K562 (cell line): ENCODE data around the gene PIAS3. TPM values are rescaled to one million over a fixed set of nuclear protein-coding genes. Genes with fewer than 3 reads are reported as not detected.

Source experiments
- BRD9 ChIP-seq: fragments of 450-650 bp; IDR thresholded peaks from 2 replicates; pipeline ENCODE4 v1.6.1; 2018; ENCODE audit warnings: low read depth; ENCODE audit not compliant: partially characterized antibody
- CSDE1 ChIP-seq, 2 experiments: fragments of 450-650 bp; IDR thresholded peaks; 2 replicates each; pipeline ENCODE4 v1.6.1; 2016; ENCODE audit warnings: mild to moderate bottlenecking in 1 of 2
- HDAC6 ChIP-seq: IDR thresholded peaks from 2 replicates; pipeline ENCODE4 v1.6.1; 2012; ENCODE audit warnings: low read depth, mild to moderate bottlenecking, control low read depth, inconsistent platforms, low read length, moderate library complexity
- HSF4 ChIP-seq: fragments of 250-450 bp; sonication (Bioruptor Pico); IDR thresholded peaks from 2 replicates; pipeline ENCODE4 v2.1.2; 2022; ENCODE audit warnings: mild to moderate bottlenecking, moderate library complexity, borderline replicate concordance
- KAT8 ChIP-seq: fragments of 450-650 bp; IDR thresholded peaks from 2 replicates; pipeline ENCODE4 v1.6.1; 2016; ENCODE audit warnings: low read depth, mild to moderate bottlenecking
- KLF16 ChIP-seq: IDR thresholded peaks from 2 replicates; pipeline ENCODE4 v1.6.1; 2016; ENCODE audit warnings: antibody characterized with exemption
- LARP7 ChIP-seq: fragments of 450-650 bp; IDR thresholded peaks from 2 replicates; pipeline ENCODE4 v1.6.1; 2016
- MEF2D ChIP-seq: conservative IDR thresholded peaks from 2 replicates; pipeline ENCODE4 v1.6.1; 2016; ENCODE audit warnings: low read depth, missing genetic modification characterization, missing compliant biosample characterization
- NFXL1 ChIP-seq: fragments of 450-650 bp; formaldehyde crosslinking; IDR thresholded peaks from 2 replicates; pipeline ENCODE4 v1.4.0; 2021; ENCODE audit warnings: mild to moderate bottlenecking
- PHF8 ChIP-seq: fragments of 200-600 bp; sonication (generic); IDR thresholded peaks from 2 replicates; pipeline ENCODE4 v1.6.1; 2012; ENCODE audit warnings: mixed run types, mild to moderate bottlenecking, inconsistent platforms, low read length, moderate library complexity, borderline replicate concordance
- POLR3G ChIP-seq: IDR thresholded peaks from 2 replicates; pipeline ENCODE4 v1.6.1; 2011; ENCODE audit not compliant: insufficient read length, insufficient replicate concordance; ENCODE audit errors: extremely low read depth
- RBM17 ChIP-seq: fragments of 200-400 bp; formaldehyde crosslinking; IDR thresholded peaks from 2 replicates; pipeline ENCODE4 v1.6.1; 2017; ENCODE audit warnings: low read depth, mild to moderate bottlenecking, low read length, borderline replicate concordance
- RFX5 ChIP-seq: IDR thresholded peaks from 2 replicates; pipeline ENCODE4 v1.6.1; 2011; ENCODE audit warnings: low read depth, mild to moderate bottlenecking, improper control_type of control experiment, low read length
- SMARCA4 ChIP-seq: fragments of 450-650 bp; IDR thresholded peaks from 2 replicates; pipeline ENCODE4 v1.6.1; 2016
- SP1 ChIP-seq: sonication (generic); formaldehyde crosslinking; IDR thresholded peaks from 2 replicates; pipeline ENCODE4 v1.8.1; 2022; ENCODE audit warnings: mild to moderate bottlenecking, missing genetic modification reagents
- TBP ChIP-seq: optimal IDR thresholded peaks from 2 replicates; pipeline ENCODE3; 2011; ENCODE audit warnings: low read depth, low read length, improper control_type of control experiment
- TCF3 ChIP-seq: sonication (generic); formaldehyde crosslinking; IDR thresholded peaks from 2 replicates; pipeline ENCODE4 v1.4.0; 2020; ENCODE audit warnings: mild to moderate bottlenecking, missing genetic modification reagents
- ZNF12 ChIP-seq: sonication (generic); formaldehyde crosslinking; IDR thresholded peaks from 2 replicates; pipeline ENCODE4 v1.4.0; 2020; ENCODE audit warnings: mild to moderate bottlenecking, missing genetic modification reagents
- ZNF232 ChIP-seq: sonication (generic); formaldehyde crosslinking; IDR thresholded peaks from 2 replicates; pipeline ENCODE4 v1.8.0; 2022; ENCODE audit warnings: mild to moderate bottlenecking, missing genetic modification reagents
- ZNF274 ChIP-seq: IDR thresholded peaks from 2 replicates; pipeline ENCODE4 v1.6.1; 2011; ENCODE audit warnings: low read depth, mild to moderate bottlenecking, low read length, moderate library complexity, borderline replicate concordance
- ZNF717 ChIP-seq: fragments of 250-450 bp; sonication (Bioruptor Pico); IDR thresholded peaks from 2 replicates; pipeline ENCODE4 v1.5.0; 2021
- polyA plus RNA-seq, 8 experiments: library from polyadenylated mRNA; depleted of rRNA in 4 of 8; stranded (reverse) in 5 of 8; unstranded in 3 of 8; fragments of >200 nt; fragmentation: Nextera tagmentation in 2 of 8; fragmentation: Illumina TruSeq in 1 of 8; extraction: Ambion mirVana in 2 of 8; extraction: Trizol in 1 of 8; gene quantifications; 2 replicates each; pipeline versions ENCODE4 v1.2.1 to v1.2.3, GENCODE V29; 2011 to 2014; ENCODE audit warnings: inconsistent platforms in 1 of 8, missing spikeins in 1 of 8
- total RNA-seq, 7 experiments: library from RNA; depleted of rRNA in 6 of 7; stranded (reverse); fragments of >200 nt in 6 of 7; fragmentation: Illumina TruSeq in 2 of 7; extraction: Trizol in 2 of 7; gene quantifications; 2 replicates each; pipeline versions ENCODE4 v1.2.1 to v1.2.3, GENCODE V29; 2011 to 2021; ENCODE audit warnings: low replicate concordance in 1 of 7
- TF ChIP-seq, protein P1 (sequence below): sonication (generic); formaldehyde crosslinking; IDR thresholded peaks from 2 replicates; pipeline ENCODE4 v1.8.0; 2022; ENCODE audit warnings: mild to moderate bottlenecking, missing genetic modification reagents
- TF ChIP-seq, protein P2 (sequence below): IDR thresholded peaks from 2 replicates; pipeline ENCODE4 v1.6.1; 2014; ENCODE audit warnings: antibody characterized with exemption
- TF ChIP-seq, protein P3 (sequence below): sonication (generic); formaldehyde crosslinking; IDR thresholded peaks from 2 replicates; pipeline ENCODE4 v1.8.0; 2022; ENCODE audit warnings: missing genetic modification reagents, mild to moderate bottlenecking, moderate library complexity, borderline replicate concordance

Gene PIAS3
- total and polyA plus RNA-seq, 9 of the 15 experiments (the other 6 are each of a cell fraction or from before 2014, with no cell fraction given): 1.1 to 25.6 (median 7.9) TPM

DNA sequence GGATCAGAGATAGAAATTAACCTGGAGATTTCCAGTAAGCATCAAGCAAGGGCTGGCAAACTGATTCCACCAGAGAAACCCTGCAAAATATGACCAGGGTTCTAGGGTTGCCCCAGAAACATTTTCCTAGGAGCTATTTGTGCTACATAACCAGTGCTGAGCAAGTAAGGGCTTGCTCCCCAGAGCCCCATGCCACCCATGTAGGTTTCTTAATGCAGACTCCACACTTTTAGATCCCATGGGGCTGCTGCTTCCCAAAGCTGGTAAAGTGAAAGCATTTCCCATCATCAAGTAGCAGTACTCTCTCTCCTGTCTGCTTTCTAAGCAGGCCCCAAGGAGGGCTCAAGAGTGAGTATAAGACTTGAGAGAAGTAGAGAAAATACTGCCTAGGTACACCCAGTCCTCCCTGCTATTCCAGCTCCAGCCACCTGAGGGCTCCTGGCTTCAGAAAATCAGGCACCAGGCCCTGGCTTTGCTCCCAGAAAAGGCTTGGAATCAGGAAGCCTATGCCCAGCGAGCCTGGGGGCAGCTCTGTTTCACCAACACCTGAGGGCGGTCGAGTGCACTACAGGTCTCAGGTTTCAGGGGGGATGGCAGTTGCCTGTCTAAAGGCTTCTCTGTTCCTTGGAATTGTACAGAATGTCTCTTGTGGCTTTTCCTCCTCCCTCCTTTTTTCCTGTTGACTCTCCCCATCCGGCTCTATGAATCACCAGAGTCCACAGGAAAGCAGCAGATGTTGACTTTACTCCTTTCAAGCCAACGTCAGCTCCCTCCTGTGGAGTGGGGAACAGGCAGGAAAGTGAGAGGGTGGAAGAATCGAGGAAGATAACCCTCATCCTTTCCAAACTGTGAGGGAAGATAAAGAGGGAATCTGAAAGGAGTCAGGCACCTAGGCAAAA is 33.0 kb upstream of the PIAS3 start (continued):
- TF ChIP-seq, protein P1, sequence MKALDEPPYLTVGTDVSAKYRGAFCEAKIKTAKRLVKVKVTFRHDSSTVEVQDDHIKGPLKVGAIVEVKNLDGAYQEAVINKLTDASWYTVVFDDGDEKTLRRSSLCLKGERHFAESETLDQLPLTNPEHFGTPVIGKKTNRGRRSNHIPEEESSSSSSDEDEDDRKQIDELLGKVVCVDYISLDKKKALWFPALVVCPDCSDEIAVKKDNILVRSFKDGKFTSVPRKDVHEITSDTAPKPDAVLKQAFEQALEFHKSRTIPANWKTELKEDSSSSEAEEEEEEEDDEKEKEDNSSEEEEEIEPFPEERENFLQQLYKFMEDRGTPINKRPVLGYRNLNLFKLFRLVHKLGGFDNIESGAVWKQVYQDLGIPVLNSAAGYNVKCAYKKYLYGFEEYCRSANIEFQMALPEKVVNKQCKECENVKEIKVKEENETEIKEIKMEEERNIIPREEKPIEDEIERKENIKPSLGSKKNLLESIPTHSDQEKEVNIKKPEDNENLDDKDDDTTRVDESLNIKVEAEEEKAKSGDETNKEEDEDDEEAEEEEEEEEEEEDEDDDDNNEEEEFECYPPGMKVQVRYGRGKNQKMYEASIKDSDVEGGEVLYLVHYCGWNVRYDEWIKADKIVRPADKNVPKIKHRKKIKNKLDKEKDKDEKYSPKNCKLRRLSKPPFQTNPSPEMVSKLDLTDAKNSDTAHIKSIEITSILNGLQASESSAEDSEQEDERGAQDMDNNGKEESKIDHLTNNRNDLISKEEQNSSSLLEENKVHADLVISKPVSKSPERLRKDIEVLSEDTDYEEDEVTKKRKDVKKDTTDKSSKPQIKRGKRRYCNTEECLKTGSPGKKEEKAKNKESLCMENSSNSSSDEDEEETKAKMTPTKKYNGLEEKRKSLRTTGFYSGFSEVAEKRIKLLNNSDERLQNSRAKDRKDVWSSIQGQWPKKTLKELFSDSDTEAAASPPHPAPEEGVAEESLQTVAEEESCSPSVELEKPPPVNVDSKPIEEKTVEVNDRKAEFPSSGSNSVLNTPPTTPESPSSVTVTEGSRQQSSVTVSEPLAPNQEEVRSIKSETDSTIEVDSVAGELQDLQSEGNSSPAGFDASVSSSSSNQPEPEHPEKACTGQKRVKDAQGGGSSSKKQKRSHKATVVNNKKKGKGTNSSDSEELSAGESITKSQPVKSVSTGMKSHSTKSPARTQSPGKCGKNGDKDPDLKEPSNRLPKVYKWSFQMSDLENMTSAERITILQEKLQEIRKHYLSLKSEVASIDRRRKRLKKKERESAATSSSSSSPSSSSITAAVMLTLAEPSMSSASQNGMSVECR (CRISPR knock-in tag): no peak
- TF ChIP-seq HDAC6 (no peak), PHF8 (no peak), HSF4 (CRISPR knock-in tag) (no peak), MEF2D (tag) (no peak), ZNF12 (CRISPR knock-in tag) (peak; percentile 85; the same call in 1 of the 2 replicates), TBP (no peak), KAT8 (no peak), CSDE1 (IDR thresholded peaks at IDR 0.05) (no peak), NFXL1 (CRISPR knock-in tag) (no peak), ZNF232 (no peak), SMARCA4 (peak; percentile 66; the same call in 1 of the 2 replicates), KLF16 (peak; percentile 63; the same call in 1 of the 2 replicates), LARP7 (no peak), RFX5 (no peak), TCF3 (CRISPR knock-in tag) (no peak), RBM17 (no peak), BRD9 (peak; percentile 57), POLR3G (no peak), ZNF274 (no peak), ZNF717 (no peak), SP1 (CRISPR knock-in tag) (no peak)
- TF ChIP-seq, protein P2, sequence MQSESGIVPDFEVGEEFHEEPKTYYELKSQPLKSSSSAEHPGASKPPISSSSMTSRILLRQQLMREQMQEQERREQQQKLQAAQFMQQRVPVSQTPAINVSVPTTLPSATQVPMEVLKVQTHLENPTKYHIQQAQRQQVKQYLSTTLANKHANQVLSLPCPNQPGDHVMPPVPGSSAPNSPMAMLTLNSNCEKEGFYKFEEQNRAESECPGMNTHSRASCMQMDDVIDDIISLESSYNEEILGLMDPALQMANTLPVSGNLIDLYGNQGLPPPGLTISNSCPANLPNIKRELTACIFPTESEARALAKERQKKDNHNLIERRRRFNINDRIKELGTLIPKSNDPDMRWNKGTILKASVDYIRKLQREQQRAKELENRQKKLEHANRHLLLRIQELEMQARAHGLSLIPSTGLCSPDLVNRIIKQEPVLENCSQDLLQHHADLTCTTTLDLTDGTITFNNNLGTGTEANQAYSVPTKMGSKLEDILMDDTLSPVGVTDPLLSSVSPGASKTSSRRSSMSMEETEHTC: no peak
- TF ChIP-seq, protein P3, sequence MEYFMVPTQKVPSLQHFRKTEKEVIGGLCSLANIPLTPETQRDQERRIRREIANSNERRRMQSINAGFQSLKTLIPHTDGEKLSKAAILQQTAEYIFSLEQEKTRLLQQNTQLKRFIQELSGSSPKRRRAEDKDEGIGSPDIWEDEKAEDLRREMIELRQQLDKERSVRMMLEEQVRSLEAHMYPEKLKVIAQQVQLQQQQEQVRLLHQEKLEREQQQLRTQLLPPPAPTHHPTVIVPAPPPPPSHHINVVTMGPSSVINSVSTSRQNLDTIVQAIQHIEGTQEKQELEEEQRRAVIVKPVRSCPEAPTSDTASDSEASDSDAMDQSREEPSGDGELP: peak; percentile 30; the same call in 1 of the 2 replicates
